Fibroblast of upper back skin (primary cell): ENCODE measurements around the gene FAR2.
"Not testable (repeated sequence)": the region's sequence is repeated elsewhere in the genome, so short reads cannot be mapped to it uniquely, and the experiment has no call there.

ENCODE experiments used
- DNase-seq: peaks from one replicate; pipeline ENCODE4 v3.0.0-alpha.2; 2013

Gene FAR2

DNA sequence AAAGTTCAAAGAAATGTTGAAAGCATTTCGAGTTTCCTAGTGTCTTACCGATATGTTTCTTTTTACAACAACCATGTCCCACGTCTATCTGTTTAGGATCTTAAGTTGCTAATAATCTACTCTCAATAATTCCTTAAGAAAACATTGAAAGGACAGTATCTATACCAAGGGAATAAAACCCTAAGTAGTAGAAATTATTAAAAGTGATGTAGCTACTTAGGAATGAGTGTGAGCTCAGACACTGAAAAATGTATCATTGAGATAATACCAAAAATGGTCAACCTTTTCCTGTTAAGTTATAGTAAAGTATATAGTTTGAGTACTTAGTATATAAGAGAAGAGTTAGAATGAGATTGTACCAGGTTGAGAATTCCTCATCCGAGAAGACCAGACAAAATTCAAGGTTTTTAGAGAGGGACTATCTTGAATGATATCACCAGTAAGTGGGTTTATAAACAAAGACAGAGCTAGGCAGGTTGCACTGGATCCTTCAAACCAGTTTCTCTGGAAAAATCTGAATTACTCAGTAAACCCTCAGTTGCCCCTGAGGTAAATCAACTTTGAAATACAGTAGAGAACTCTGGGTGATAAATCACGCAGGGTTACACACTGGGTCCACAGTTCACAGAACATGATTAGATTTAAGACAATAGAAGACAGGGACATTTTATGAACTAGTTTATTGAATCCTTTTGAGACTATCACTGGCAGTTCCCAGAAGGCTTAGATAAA is 135.1 kb downstream of the FAR2 start:
- peak; percentile 59 for DNase-seq

DNA sequence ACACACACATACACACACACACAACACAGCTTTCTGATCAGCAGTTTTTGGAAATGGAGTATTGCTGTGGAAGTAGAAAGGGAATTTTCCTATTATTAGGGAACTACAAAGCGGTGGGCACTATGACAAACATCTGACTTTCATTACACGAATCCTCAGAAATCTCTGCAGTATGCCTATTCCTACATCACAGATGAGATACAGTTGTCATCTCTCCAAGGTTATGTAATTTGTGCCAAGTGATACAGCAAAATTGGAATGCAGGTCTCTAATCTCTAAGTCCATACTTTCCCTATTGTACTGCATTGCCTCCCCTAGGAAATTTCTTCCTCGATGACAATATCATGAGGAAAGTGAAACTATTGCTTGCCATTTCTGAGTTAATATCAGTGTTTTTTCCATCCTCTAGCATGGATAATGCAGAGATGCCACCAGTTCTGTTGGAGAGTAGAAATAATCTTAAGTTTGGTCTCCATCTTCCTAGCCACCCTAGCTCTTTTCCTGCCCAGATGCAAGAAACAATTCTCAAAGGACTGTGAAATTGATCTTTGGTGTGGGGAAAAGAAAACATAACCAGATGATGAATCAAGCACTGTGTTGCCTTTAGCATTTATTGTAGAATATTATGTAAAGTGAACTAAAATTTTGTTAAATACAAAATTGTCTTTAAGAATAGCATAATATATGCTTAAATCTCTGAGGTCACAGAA is 137.2 kb downstream of the FAR2 start:
- DNase-seq, result peak; percentile 88

DNA sequence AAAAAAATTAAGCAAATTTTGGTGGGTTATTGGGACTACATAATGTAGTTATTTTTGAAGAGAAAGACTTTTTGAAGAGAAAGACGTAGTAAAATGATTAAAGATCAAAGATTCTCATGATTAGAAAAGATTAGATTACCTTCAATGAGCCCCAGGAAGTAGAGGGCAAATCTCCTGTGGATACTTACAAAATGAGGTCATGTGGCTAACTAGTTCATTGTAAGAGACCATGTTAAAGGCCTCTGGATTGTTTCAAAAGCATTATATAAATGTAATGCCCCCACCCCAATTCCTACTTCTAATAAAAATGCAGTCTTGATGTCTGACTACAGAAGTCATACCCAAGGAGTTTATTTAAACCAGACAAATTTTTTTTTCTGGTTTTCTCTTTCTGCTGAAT is 138.5 kb downstream of the FAR2 start:
- no peak for DNase-seq

GRCh38 chr12:29288031-29288430 is 139.0 kb downstream of the FAR2 start:
- DNase-seq, result peak; percentile 25

DNA sequence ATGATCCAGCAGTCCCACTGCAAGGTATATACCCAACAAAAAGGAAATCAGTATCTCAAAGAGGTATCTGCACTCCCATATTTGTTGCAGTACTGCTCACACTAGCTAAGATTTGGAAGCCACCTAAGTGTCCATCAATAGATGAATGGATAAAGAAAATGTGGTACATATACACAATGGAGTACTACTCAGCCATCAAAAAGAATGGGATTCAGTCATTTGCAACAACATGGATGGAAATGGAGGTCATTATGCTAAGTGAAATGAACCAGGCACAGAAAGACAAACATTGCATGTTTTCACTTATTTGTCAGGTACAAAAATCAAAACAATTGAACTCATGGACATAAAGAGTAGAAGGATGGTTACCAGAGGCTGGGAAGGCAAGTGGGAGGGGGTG is 141.4 kb downstream of the FAR2 start:
- not testable (repeated sequence) for DNase-seq

GRCh38 chr12:29291226-29291625 is 142.1 kb downstream of the FAR2 start:
- DNase-seq, result no peak

- no peak for DNase-seq
These were observed 150.6 kb downstream of the FAR2 start for GRCh38 chr12:29299633-29300032.

GRCh38 chr12:29301114-29301513 is 152.0 kb downstream of the FAR2 start:
- DNase-seq, result no peak

GRCh38 chr12:29304388-29304787 is 155.3 kb downstream of the FAR2 start:
- no peak for DNase-seq

GRCh38 chr12:29306266-29306665 is 157.2 kb downstream of the FAR2 start:
- DNase-seq, result no peak

- no peak for DNase-seq
These were observed 157.6 kb downstream of the FAR2 start for GRCh38 chr12:29306682-29307081.

DNA sequence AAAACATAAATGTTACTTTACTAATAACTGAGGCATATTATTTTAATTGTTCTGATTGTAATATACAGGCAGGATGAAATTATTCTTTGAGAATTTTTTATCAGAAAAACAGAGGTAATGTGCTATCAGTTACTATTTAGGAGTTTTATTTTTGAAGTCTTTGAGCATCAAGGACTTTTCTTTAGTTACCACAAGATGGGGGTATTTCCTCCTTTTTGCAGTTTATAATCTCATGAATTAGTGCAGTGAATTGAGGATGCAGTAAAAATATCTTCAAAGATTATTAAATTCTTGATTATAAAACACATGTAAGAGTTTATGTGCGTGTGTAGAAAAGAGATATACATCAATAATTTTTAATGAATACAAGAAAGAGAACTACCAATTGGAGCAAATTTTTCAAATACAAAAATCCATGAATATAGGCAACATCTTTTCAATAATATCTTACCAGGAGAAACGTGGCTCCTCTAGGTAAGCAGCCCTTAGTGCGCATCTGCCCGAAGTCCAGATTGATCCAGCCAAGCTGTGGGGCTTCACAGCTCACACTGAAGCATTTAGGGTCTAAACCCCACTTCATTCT is 160.3 kb downstream of the FAR2 start:
- peak; percentile 25 for DNase-seq

DNA sequence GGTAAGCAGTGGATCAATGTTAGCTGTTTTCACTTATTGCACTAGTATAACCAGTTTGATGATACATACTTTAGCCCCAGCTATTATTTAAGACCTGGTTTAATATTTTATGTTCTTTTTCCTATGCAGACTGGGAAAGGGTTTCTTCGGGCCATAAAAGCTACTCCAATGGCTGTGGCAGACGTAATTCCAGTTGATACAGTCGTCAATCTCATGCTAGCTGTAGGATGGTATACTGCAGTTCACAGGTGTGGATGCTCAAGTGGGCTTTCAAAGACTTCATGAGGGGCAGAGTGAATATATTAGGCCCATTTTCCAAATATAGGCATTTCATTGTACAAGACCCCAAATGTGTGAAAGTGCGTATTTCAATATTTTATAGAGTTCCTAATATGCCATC is 161.8 kb downstream of the FAR2 start:
- no peak for DNase-seq

DNA sequence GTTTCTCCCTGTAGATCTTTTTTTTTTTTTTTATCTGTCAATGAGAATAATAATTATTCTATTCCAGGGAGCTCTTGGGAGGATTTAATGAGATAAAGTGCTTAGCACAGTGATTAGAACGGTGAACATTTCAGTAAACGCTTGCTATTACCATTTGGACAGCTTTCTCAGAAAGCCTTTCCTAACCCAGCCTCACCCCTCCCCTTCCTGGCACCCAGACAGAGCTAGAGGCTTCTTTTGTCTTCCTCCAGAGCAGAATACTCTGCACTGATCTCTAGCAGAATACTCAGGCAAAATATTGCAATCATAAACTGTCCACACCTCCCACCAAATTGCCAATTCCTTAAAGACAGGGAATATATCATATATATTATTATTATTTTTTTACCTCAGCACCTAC is 165.3 kb downstream of the FAR2 start:
- DNase-seq, result no peak

DNA sequence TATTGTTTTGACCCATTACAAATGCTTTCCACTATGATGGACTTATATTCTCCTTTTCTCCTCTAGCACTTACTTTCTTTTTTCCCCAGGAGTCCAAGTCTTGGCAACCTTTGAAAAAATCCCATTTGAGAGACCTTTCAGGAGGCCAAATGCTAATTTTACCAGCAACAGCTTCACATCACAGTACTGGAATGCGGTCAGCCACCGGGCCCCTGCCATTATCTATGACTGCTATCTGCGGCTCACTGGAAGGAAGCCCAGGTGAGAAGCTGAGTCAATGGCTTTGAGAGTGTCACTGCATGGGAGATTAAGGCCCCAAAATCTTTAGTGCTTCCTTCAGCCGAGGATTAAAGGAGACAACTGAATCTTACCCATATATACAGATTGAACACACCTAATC is 167.7 kb downstream of the FAR2 start:
- peak; percentile 74 for DNase-seq

- DNase-seq, result peak; percentile 62
These were observed 168.7 kb downstream of the FAR2 start for GRCh38 chr12:29317556-29318363.

DNA sequence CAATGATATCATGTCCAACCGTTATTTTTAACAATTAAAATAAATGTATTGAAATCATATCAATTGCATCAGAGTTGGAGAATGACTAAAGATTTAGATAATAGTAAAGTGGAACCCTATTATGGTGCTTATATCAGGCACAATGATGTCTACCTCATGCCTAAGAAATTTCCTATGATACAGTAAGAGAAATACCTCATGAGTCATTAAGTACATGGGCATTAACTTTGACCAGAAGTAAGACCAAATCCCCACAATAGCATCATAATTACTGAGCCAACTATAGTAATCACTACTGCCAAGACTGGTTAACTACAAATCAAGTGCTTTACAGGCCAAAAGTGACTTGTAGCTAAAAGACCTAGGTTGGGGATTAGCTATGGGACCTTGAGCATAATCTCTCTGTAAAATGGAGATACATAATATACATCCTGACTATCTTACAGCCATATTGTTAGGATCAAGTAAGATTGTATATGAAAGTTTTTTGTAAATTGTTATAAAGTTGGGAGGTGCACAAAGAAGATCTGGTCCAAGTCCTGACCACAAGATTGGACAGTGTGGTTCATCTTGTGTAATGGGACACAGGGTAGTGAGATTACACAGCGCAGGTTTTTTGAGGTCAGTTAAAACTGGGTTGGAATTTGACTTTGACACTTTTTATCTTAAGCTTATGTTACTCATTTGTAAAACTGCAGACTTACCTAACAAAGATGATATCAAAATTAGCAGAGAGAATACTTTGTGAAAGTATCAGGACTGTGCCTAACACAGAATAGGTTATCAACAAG is 171.4 kb downstream of the FAR2 start:
- DNase-seq, result peak; percentile 83

GRCh38 chr12:29322157-29322556 is 173.1 kb downstream of the FAR2 start:
- DNase-seq, result no peak

DNA sequence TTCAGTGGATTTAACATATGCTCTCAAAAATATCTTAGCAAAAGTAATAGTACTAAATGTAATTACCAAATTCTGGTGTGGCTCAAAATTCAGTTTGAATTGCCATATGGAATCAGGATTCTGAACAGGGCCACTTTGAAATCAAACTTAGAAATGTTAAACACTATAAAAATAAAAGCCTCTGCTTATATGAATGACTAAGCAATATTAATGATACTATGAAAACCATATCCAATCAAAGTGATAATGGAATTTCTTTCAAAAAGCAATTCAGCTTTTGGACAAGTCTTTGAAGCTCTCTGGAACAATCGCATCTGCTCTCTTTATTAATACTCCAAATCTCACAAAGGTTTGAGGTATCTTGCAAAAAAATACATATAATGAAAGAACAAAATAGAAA is 180.3 kb downstream of the FAR2 start:
- DNase-seq, result no peak

DNA sequence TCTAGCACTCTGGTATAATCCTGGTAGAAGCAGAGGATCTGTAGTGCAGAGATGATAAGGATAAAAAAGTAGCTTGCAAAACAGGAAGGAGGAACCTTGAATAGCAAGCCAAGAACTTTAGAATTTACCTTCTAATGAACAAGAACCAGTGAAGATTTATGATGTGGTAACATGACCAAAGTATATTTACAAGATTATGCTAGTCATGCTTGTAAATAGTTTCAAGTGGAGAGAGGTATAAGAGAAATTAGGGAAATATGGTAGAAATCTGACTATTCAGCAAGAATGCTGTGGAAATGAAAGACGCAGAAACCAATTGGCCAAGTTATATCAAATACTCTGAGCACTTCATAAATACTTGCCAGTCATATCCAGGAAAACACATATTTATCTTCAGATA is 184.1 kb downstream of the FAR2 start:
- DNase-seq, result no peak

- DNase-seq, result no peak
These were observed 185.9 kb downstream of the FAR2 start for GRCh38 chr12:29334937-29335336.

- no peak for DNase-seq
These were observed 188.2 kb downstream of the FAR2 start for GRCh38 chr12:29337325-29337724.
